Liver (tissue), 3 donors: ENCODE measurements around the gene APPL2.

Experiments
- ATF3 ChIP-seq: IDR thresholded peaks from 2 replicates; pipeline ENCODE4 v1.6.1; 2016; ENCODE audit warnings: antibody characterized with exemption
- CTCF ChIP-seq: fragments of 150-350 bp; IDR thresholded peaks from 2 replicates; pipeline ENCODE4 v1.5.1; 2017; ENCODE audit warnings: improper control_type of control experiment, low read depth, low read length; ENCODE audit not compliant: missing input control
- FOXA2 ChIP-seq: IDR thresholded peaks from 2 replicates; pipeline ENCODE4 v1.6.1; 2016; ENCODE audit warnings: antibody characterized with exemption
- GABPA ChIP-seq, 2 donors: IDR thresholded peaks in 1 of 2; conservative IDR thresholded peaks in 1 of 2; 2 replicates each; pipeline ENCODE4 v1.6.1; 2016; ENCODE audit warnings: antibody characterized with exemption in 2 of 2, mild to moderate bottlenecking in 1 of 2, moderate library complexity in 1 of 2
- MAX ChIP-seq: IDR thresholded peaks from 2 replicates; pipeline ENCODE4 v1.6.1; 2016; ENCODE audit warnings: antibody characterized with exemption
- RAD21 ChIP-seq, 2 donors: IDR thresholded peaks; 2 replicates each; pipeline ENCODE4 v1.6.1; 2016; ENCODE audit warnings: antibody characterized with exemption in 2 of 2, mild to moderate bottlenecking in 2 of 2
- REST ChIP-seq: IDR thresholded peaks from 2 replicates; pipeline ENCODE4 v1.6.1; 2016; ENCODE audit warnings: antibody characterized with exemption, mild to moderate bottlenecking
- SP1 ChIP-seq: IDR thresholded peaks from 2 replicates; pipeline ENCODE4 v1.6.1; 2018; ENCODE audit warnings: antibody characterized with exemption, mild to moderate bottlenecking
- TAF1 ChIP-seq: conservative IDR thresholded peaks from 2 replicates; pipeline ENCODE4 v1.6.1; 2016; ENCODE audit warnings: antibody characterized with exemption, mild to moderate bottlenecking
- YY1 ChIP-seq: IDR thresholded peaks from 2 replicates; pipeline ENCODE4 v1.6.1; 2016; ENCODE audit warnings: antibody characterized with exemption, mild to moderate bottlenecking
- donor health status: healthy.
- donor health status: healthy.

DNA sequence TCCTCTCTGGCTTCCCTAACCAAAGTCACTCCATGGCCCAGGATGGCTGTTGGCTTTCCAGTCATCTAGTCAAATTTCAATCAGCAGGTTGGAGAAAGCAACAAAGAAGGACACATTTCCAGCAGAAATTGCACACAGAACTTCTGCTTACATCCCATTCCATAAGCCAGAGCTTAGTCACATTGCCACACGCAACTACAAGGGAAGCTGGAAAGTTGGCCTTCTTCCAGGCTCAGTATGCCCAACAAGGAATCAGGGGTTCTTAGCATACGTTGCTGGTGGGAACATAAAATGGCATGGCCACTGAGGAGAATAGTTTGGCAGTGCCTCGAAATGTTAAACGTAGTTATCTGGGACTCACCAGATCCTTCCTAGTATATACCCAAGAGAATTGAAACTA is 9.3 kb upstream of the APPL2 start:
- no peak for TF ChIP-seq CTCF
- no peak for TF ChIP-seq TAF1
- TF ChIP-seq MAX, result no peak
- no peak for TF ChIP-seq SP1
- no peak for TF ChIP-seq RAD21 (IDR thresholded peaks at IDR 0.05)
- no peak for TF ChIP-seq YY1
- no peak for TF ChIP-seq ATF3
- no peak for TF ChIP-seq REST
- no peak for TF ChIP-seq GABPA (IDR thresholded peaks at IDR 0.05 in 1 of 2, conservative IDR thresholded peaks at IDR 0.05 in 1 of 2)
- no peak for TF ChIP-seq FOXA2
